Ovary (tissue), 3 donors: Measurements from ENCODE around the gene PLEKHA5.

Experiments
- CTCF ChIP-seq, 3 donors: fragments of 450-650 bp in 2 of 3; fragments of 200-600 bp in 1 of 3; IDR thresholded peaks; one replicate each; pipeline versions ENCODE4 v1.5.1 to v1.8.0; 2016 to 2022; ENCODE audit warnings: antibody characterized with exemption in 3 of 3, mild to moderate bottlenecking in 1 of 3
- EP300 ChIP-seq: sonication (generic); formaldehyde crosslinking; IDR thresholded peaks from one replicate; pipeline ENCODE4 v1.6.1; 2017; ENCODE audit warnings: antibody characterized with exemption
- POLR2A ChIP-seq: fragments of 450-650 bp; IDR thresholded peaks from one replicate; pipeline ENCODE4 v1.6.1; 2017; ENCODE audit warnings: antibody characterized with exemption, mild to moderate bottlenecking, moderate library complexity
- donor health status: DM: no; HTN: no; CAD: no.

- TF ChIP-seq CTCF (IDR thresholded peaks at IDR 0.05) (no peak), POLR2A (no peak), EP300 (no peak)
Measured at GRCh38 chr12:19129486-19130223, at the start of gene PLEKHA5.
